Hepatocyte (in vitro differentiated cells): ENCODE measurements around the gene COX4I2.

Experiments
- CTCF ChIP-seq: fragments of 200-600 bp; sonication (generic); IDR thresholded peaks from 2 replicates; pipeline ENCODE4 v1.5.1; 2016; ENCODE audit warnings: antibody characterized with exemption, mild to moderate bottlenecking; ENCODE audit not compliant: poor library complexity
- EZH2 ChIP-seq: fragments of 200-600 bp; sonication (generic); IDR thresholded peaks from 2 replicates; pipeline ENCODE4 v1.6.1; 2016; ENCODE audit warnings: antibody characterized with exemption, mild to moderate bottlenecking, borderline replicate concordance

GRCh38 chr20:31665753-31666152, 28.0 kb downstream of the COX4I2 start:
- TF ChIP-seq CTCF (no peak), EZH2 (no peak)
